Endothelial cell of umbilical vein (primary cell): ENCODE data around the gene EXD3.

Experiments
- CTCF ChIP-seq, 2 donors: IDR thresholded peaks; 1 replicate in 1 of 2; 2 replicates in 1 of 2; pipeline ENCODE4 v1.5.1; 2011; ENCODE audit warnings: low read length in 2 of 2, mild to moderate bottlenecking in 2 of 2, moderate library complexity in 2 of 2, control low read depth in 1 of 2, inconsistent platforms in 1 of 2, low read depth in 1 of 2; ENCODE audit not compliant: insufficient read depth in 1 of 2; ENCODE audit errors: extremely low read depth in 1 of 2
- EZH2 ChIP-seq: IDR thresholded peaks from 2 replicates; pipeline ENCODE4 v1.6.1; 2012; ENCODE audit warnings: borderline replicate concordance, low read depth, mild to moderate bottlenecking, moderate library complexity, low read length, inconsistent platforms; ENCODE audit not compliant: severe bottlenecking
- FOS ChIP-seq: IDR thresholded peaks from 2 replicates; pipeline ENCODE4 v1.6.1; 2011; ENCODE audit warnings: mild to moderate bottlenecking, low read length, moderate library complexity, borderline replicate concordance; ENCODE audit not compliant: insufficient read depth
- GATA2 ChIP-seq: IDR thresholded peaks from 2 replicates; pipeline ENCODE4 v1.7.0; 2011; ENCODE audit warnings: low read depth, mild to moderate bottlenecking, moderate library complexity, mixed read lengths, low read length; ENCODE audit not compliant: insufficient read length, insufficient read depth
- JUN ChIP-seq: IDR thresholded peaks from 2 replicates; pipeline ENCODE4 v1.6.1; 2011; ENCODE audit warnings: borderline replicate concordance, low read depth; ENCODE audit not compliant: insufficient read length, insufficient read depth
- MAX ChIP-seq: IDR thresholded peaks from 2 replicates; pipeline ENCODE4 v1.6.1; 2011; ENCODE audit not compliant: insufficient read depth, insufficient read length
- MYC ChIP-seq: IDR thresholded peaks from one replicate; pipeline ENCODE4 v1.6.1; 2011; ENCODE audit warnings: mild to moderate bottlenecking, low read depth, low read length
- POLR2A ChIP-seq: IDR thresholded peaks from 2 replicates; pipeline ENCODE4 v1.6.1; 2012; ENCODE audit warnings: low read depth, mild to moderate bottlenecking, control low read depth, low read length
- POLR2AphosphoS5 ChIP-seq: IDR thresholded peaks from 2 replicates; pipeline ENCODE4 v1.6.1; 2012; ENCODE audit warnings: low read depth, mild to moderate bottlenecking, control low read depth, low read length, moderate library complexity; ENCODE audit not compliant: insufficient read depth

- no peak for TF ChIP-seq JUN
- no peak for TF ChIP-seq CTCF (IDR thresholded peaks at IDR 0.05; ENCODE audit: extremely low read depth in 1 of 2, insufficient read depth in 1 of 2, low read depth in 1 of 2, low read length in 2 of 2)
- no peak for TF ChIP-seq POLR2A
- TF ChIP-seq EZH2: no peak
- no peak for TF ChIP-seq POLR2AphosphoS5
- no peak for TF ChIP-seq MAX
- TF ChIP-seq MYC: no peak
- TF ChIP-seq GATA2: no peak
- TF ChIP-seq FOS: no peak
These were observed 67.1 kb downstream of the EXD3 start for GRCh38 chr9:137355761-137356365.
